ENCODE results near the gene VWCE.

DNA sequence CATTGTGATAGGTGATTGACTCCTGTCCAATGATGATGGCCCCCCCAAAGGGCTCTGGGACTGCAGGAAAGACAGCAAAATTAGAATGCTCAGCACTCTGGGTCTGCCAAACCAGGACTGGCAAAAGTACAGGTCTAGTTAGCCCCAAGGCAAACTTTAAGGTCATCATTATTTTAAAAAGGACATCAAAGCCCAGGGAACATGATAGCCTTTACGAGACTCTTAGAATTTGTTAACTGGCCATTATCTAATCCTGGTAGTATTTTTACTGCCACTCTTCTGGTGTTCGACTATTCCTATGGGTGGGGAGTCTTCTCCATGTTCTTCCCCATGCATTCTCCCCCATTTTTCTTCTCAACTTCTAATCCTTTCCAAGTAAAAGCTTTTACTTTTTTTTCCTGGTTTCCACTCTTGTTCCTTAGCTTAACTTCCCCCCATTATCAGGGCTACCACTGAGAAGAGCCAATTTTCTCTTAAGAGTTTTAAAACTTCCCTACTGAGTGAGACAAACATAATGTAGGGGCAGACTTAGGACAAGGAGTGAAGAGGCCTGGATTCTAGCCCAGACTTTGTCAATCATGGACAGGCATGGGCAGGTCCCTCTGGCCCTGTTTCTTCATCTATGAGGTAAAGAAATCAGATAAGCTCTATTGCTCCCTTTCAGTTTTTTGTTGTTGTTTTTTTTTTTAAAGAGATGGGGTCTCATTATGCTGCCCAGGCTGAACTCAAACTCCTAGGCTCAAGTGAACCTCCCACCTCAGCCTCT is 30.7 kb upstream of the VWCE start:
- TF ChIP-seq, protein P1, sequence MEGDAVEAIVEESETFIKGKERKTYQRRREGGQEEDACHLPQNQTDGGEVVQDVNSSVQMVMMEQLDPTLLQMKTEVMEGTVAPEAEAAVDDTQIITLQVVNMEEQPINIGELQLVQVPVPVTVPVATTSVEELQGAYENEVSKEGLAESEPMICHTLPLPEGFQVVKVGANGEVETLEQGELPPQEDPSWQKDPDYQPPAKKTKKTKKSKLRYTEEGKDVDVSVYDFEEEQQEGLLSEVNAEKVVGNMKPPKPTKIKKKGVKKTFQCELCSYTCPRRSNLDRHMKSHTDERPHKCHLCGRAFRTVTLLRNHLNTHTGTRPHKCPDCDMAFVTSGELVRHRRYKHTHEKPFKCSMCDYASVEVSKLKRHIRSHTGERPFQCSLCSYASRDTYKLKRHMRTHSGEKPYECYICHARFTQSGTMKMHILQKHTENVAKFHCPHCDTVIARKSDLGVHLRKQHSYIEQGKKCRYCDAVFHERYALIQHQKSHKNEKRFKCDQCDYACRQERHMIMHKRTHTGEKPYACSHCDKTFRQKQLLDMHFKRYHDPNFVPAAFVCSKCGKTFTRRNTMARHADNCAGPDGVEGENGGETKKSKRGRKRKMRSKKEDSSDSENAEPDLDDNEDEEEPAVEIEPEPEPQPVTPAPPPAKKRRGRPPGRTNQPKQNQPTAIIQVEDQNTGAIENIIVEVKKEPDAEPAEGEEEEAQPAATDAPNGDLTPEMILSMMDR (conservative IDR thresholded peaks at IDR 0.05; ENCODE audit: low read depth, low read length), result no peak
- no peak for TF ChIP-seq EZH2 (IDR thresholded peaks at IDR 0.05; ENCODE audit: borderline replicate concordance, low read depth, low read length, poor library complexity, severe bottlenecking)

All from A673 (cell line).